ENCODE measurements around the gene TJP3.

GRCh38 chr19:3708207-3708931 is at the start of gene TJP3:
- TF ChIP-seq POLR2AphosphoS5 (IDR thresholded peaks at IDR 0.05; ENCODE audit: low read depth) (no peak), REST (IDR thresholded peaks at IDR 0.05; ENCODE audit: unreplicated experiment) (no peak), EZH2 (IDR thresholded peaks at IDR 0.05; ENCODE audit: low read depth, unreplicated experiment) (no peak), EZH2phosphoT487 (IDR thresholded peaks at IDR 0.05; ENCODE audit: unreplicated experiment) (no peak), CREB1 (CRISPR knock-in tag; IDR thresholded peaks at IDR 0.05; ENCODE audit: low read depth) (no peak), JUNB (IDR thresholded peaks at IDR 0.05; ENCODE audit: unreplicated experiment) (no peak), ZNF331 (CRISPR knock-in tag; IDR thresholded peaks at IDR 0.05; ENCODE audit: low read depth) (no peak)
- TF ChIP-seq, protein P1, sequence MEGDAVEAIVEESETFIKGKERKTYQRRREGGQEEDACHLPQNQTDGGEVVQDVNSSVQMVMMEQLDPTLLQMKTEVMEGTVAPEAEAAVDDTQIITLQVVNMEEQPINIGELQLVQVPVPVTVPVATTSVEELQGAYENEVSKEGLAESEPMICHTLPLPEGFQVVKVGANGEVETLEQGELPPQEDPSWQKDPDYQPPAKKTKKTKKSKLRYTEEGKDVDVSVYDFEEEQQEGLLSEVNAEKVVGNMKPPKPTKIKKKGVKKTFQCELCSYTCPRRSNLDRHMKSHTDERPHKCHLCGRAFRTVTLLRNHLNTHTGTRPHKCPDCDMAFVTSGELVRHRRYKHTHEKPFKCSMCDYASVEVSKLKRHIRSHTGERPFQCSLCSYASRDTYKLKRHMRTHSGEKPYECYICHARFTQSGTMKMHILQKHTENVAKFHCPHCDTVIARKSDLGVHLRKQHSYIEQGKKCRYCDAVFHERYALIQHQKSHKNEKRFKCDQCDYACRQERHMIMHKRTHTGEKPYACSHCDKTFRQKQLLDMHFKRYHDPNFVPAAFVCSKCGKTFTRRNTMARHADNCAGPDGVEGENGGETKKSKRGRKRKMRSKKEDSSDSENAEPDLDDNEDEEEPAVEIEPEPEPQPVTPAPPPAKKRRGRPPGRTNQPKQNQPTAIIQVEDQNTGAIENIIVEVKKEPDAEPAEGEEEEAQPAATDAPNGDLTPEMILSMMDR (conservative IDR thresholded peaks at IDR 0.05; ENCODE audit: low read depth in 2 of 2), result 0 out of 4 replicates have a peak, but pooled peaks of 1 of the 2 experiments have one; percentile 9

Data from GM23338 (cell line).